NOMO-1 treated with DMSO at 0.1 percent for 48 hours (cell line): Measurements from ENCODE around the gene TNFSF11.

Experiments
- DNase-seq: peaks from one replicate; lab custom pipeline; 2025; ENCODE audit not compliant: unreplicated experiment; lab: John Stamatoyannopoulos, UW

Gene TNFSF11

DNA sequence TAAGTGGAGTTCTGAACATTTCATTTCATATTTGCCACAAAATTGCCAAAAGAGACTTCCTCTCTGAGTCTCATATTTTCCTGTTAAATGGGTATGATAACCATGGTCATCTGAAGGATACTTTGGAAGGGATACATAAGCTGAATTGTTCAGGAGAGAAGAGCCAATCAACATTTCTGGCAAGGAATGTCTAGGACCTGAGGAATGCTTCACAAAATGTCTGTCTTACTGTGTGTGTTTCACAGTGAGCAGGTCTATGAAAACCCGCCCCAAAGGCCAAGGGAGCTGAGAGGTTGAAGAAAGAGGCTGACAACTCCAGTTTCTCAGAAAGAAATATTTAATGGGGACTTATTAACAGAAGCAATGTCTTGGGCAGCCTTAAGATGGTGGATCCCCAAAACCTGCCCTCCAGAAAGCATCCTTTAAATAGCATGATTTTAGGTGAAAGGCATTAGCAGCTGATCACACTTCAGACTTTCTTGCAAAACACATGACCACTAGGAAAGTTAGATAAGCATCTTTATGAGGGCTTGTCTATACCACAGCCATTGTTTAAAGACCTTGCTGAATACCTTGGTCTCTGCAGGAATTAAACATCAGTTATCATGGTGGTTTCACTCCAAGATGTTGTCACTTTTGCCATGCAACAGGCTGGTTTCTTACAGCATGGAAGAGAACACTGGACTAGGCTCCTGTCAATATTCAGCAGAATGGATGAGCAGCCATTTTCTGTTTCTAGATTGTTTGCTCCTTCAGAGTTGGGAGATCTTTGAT is 78.9 kb downstream of the TNFSF11 start:
- no peak for DNase-seq

DNA sequence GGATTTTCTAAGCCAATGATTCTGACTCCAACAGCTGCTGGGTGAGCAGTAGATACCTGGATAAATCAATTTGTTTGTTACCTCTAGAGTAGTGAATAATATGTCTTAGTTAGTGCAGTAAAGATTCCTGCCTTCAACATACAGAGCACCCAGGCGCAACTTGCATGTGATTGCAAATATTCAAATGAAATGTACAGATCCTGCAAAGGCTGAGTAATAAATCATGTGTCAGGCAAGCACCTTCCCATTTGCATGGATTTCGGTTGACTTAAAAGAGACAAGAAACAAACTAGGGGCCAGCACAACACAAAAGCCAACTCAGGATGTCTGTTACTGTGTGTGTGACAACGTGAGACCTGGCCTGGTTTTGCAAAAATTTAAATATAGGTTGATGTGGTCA is 79.7 kb downstream of the TNFSF11 start:
- no peak for DNase-seq

DNA sequence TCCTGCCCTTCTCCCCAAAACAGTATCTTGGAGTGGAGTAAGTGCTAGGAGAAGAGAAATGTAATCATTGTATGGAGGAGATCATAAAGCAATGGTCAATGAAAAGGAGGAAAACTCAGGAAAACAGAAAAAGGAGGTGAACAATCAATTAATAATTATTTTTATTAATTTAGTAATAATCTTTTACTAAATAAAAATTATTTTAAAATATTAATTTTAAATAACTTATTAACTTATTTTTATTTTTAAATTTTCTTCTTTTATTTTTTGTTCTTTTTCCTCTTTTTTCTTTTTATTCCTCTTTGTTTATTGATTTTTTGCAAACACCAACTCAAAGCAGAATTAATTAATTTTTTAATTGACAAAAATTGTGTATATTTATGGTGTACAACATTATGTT is 80.3 kb downstream of the TNFSF11 start:
- DNase-seq = no peak

GRCh38 chr13:42654722-42655121 is 80.8 kb downstream of the TNFSF11 start:
- DNase-seq = no peak

- no peak for DNase-seq
Measured at GRCh38 chr13:42656161-42656560, 82.2 kb downstream of the TNFSF11 start.

GRCh38 chr13:42656958-42657357 is 83.0 kb downstream of the TNFSF11 start:
- no peak for DNase-seq
